Measurements from ENCODE around the gene SEC24A.

GRCh38 chr5:134741052-134741451 is 92.5 kb downstream of the SEC24A start:
- TF ChIP-seq, protein P1, sequence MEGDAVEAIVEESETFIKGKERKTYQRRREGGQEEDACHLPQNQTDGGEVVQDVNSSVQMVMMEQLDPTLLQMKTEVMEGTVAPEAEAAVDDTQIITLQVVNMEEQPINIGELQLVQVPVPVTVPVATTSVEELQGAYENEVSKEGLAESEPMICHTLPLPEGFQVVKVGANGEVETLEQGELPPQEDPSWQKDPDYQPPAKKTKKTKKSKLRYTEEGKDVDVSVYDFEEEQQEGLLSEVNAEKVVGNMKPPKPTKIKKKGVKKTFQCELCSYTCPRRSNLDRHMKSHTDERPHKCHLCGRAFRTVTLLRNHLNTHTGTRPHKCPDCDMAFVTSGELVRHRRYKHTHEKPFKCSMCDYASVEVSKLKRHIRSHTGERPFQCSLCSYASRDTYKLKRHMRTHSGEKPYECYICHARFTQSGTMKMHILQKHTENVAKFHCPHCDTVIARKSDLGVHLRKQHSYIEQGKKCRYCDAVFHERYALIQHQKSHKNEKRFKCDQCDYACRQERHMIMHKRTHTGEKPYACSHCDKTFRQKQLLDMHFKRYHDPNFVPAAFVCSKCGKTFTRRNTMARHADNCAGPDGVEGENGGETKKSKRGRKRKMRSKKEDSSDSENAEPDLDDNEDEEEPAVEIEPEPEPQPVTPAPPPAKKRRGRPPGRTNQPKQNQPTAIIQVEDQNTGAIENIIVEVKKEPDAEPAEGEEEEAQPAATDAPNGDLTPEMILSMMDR (IDR thresholded peaks at IDR 0.05): no peak
- TF ChIP-seq POLR2A (IDR thresholded peaks at IDR 0.05): no peak
